Measurements from ENCODE around the gene BTBD3. TPM values are rescaled to one million over a fixed set of nuclear protein-coding genes. Genes with fewer than 3 reads are reported as not detected.

BTBD3 gene
- total and polyA plus RNA-seq, 7 donors, result 14.6 to 47.6 (median 26.8) TPM

DNA sequence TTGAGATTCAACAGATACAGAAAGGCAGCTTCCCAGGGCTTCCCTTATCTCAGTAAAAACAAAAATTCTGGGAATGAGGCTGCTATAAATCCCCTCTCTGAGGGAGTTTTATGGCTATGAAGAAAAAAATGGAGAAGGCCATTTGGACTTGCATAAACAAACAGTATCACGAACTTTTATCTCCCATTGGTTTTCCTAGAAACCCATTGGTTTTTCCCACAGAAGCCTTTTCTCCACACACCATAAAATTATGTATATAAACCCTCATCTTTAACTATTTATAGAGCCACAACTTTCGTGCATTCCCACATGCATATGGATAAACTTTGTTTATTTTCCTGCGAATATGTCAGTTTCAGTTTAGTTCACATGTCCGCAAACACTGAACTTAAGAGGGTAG, 36.2 kb upstream of the BTBD3 start:
- Histone ChIP-seq H3K36me3 (no peaks in the 10 kb centered on the region), H3K27me3 (no peaks in the 10 kb centered on the region), H3K27ac (no peak overlapping the region), H3K9me3 (no peaks in the 10 kb centered on the region), H3K4me1 (no peaks in the 10 kb centered on the region), H3K4me3 (no peak overlapping the region)
- TF ChIP-seq, protein P1, sequence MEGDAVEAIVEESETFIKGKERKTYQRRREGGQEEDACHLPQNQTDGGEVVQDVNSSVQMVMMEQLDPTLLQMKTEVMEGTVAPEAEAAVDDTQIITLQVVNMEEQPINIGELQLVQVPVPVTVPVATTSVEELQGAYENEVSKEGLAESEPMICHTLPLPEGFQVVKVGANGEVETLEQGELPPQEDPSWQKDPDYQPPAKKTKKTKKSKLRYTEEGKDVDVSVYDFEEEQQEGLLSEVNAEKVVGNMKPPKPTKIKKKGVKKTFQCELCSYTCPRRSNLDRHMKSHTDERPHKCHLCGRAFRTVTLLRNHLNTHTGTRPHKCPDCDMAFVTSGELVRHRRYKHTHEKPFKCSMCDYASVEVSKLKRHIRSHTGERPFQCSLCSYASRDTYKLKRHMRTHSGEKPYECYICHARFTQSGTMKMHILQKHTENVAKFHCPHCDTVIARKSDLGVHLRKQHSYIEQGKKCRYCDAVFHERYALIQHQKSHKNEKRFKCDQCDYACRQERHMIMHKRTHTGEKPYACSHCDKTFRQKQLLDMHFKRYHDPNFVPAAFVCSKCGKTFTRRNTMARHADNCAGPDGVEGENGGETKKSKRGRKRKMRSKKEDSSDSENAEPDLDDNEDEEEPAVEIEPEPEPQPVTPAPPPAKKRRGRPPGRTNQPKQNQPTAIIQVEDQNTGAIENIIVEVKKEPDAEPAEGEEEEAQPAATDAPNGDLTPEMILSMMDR (IDR thresholded peaks at IDR 0.05), result no peak
- TF ChIP-seq EP300 (IDR thresholded peaks at IDR 0.05), result no peak
- no peak for TF ChIP-seq POLR2AphosphoS5 (IDR thresholded peaks at IDR 0.05)
- TF ChIP-seq POLR2A (IDR thresholded peaks at IDR 0.05), result no peak
- DNase-seq, result no peak
- intact Hi-C loops (cut with DNase I), result no loop called here
- 45 to 69% methylated on average over 4 of the region's 4 CpGs for WGBS, 2 donors

DNA sequence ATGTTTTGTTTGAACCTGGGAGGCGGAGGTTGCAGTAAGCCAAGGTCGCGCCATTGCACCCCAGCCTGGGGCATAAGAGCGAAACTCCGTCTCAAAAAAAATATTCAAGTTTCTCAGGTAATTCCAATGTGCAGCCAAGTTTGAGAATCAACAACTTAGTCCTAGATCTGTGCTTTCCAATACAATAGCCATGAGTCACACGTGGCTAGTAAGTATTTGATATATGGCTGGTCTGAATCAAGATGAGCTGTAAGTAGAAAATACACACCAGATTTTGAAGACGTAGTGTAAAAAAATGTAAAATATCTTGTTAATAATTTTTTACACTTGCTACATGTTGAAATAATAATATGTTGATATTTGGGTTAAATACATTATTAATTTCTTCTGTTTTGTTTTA, 35.0 kb upstream of the BTBD3 start:
- Histone ChIP-seq H3K9me3 (no peaks in the 10 kb centered on the region), H3K27ac (no peak overlapping the region), H3K4me1 (no peaks in the 10 kb centered on the region), H3K4me3 (no peak overlapping the region), H3K27me3 (no peaks in the 10 kb centered on the region), H3K36me3 (no peaks in the 10 kb centered on the region)
- TF ChIP-seq POLR2AphosphoS5 (IDR thresholded peaks at IDR 0.05), result no peak
- TF ChIP-seq POLR2A (IDR thresholded peaks at IDR 0.05), result no peak
- no peak for TF ChIP-seq EP300 (IDR thresholded peaks at IDR 0.05)
- TF ChIP-seq, protein P1 (IDR thresholded peaks at IDR 0.05), result no peak
- DNase-seq, result no peak
- intact Hi-C loops (cut with DNase I), result no loop called here
- 80 to 89% methylated on average over 7 of the region's 7 CpGs for WGBS, 2 donors

DNA sequence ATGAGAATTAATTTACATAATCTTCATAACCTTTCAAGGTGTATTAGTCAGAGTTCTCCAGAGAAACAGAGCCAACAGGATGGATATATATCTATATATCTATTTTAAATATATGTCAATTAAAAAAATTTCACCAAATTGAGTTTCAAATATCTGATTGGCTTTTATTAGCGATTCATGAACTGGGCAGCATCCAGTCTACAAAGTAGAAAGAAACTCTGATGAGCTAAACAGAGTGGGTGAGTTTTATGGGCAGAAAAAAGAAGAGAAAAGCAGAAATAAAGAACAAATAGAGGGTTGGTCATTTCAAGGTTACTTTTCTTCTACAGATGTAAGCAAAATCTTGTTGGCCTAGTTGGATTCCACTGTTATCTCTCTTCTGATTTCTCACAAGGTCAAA, 29.0 kb upstream of the BTBD3 start:
- intact Hi-C loops (cut with DNase I), result no loop called here
- TF ChIP-seq POLR2AphosphoS5 (IDR thresholded peaks at IDR 0.05) (no peak), EP300 (IDR thresholded peaks at IDR 0.05) (no peak), POLR2A (IDR thresholded peaks at IDR 0.05) (no peak)
- TF ChIP-seq, protein P1 (IDR thresholded peaks at IDR 0.05), result no peak
- Histone ChIP-seq H3K27ac (no peak overlapping the region), H3K4me3 (no peak overlapping the region), H3K27me3 (no peaks in the 10 kb centered on the region), H3K9me3 (no peaks in the 10 kb centered on the region), H3K36me3 (no peaks in the 10 kb centered on the region), H3K4me1 (peaks cover 0 to 20% (median 11%) of the 10 kb centered on the region in 4 donors)
- no peak for DNase-seq
- WGBS, 2 donors, result 0 to 44% methylated on average over 1 of the region's 1 CpG

DNA sequence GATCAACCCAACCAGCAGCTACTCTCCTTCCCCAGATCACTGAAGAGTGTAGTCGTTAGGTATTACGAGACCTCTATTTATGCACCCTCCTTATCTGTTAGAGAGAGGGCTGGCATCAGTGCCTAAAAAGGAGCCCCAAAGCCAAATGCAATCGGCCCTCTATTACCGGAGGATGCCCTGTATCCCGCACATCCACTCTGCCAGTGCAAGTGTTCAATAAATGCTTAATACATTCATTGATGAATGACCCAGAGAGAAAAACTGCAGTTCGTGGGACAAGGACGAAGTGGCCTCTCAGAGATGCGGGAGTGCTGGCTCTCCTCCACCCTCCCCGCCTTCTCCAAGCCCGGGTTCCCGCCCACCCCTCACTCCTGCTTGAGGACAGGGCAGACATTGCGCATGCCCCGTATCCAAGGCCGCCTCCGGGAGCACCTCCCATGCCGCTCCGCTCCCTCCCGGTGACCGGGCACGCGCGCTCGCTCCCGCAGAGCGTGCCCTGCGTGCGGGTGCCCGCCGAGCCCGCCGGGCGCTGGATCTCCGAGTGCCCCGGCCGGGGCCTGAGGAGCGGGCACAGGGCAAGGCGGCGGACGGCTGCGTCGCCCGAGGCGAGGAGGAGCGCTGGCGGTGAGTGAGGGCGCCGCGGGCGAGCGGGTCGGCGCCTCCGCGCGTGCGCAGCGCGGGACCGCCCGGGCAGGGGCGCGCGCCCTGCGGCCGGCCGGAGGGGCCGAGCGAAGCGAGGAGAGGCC, 27.2 kb upstream of the BTBD3 start:
- 1 to 2% methylated on average over 69 of the region's 69 CpGs for WGBS, 2 donors
- Histone ChIP-seq H3K4me3 (peak overlapping the region; percentile 69 to 94 (median 89)), H3K27me3 (no peaks in the 10 kb centered on the region), H3K9me3 (no peaks in the 10 kb centered on the region), H3K4me1 (peaks cover 0 to 20% (median 11%) of the 10 kb centered on the region in 4 donors), H3K27ac (peak overlapping the region; percentile 89 to 96 (median 93)), H3K36me3 (no peaks in the 10 kb centered on the region)
- intact Hi-C loops (cut with DNase I), result loop anchor here (1.0 kb wide), 1 partner anchor 28 kb away; no protein-coding TSS in a partner anchor
- TF ChIP-seq POLR2AphosphoS5 (IDR thresholded peaks at IDR 0.05) (peak; percentile 52 to 81 (median 73)), POLR2A (IDR thresholded peaks at IDR 0.05) (no peak), EP300 (IDR thresholded peaks at IDR 0.05) (no peak)
- TF ChIP-seq, protein P1 (IDR thresholded peaks at IDR 0.05), result no peak
- peak; percentile 92 for DNase-seq
